Measurements from ENCODE around the gene KCNK18. TPM values are rescaled to one million over a fixed set of nuclear protein-coding genes. Genes with fewer than 3 reads are reported as not detected.
A peak's percentile ranks its signal among the peaks of the same experiment; 100 is the strongest.

Gene KCNK18
- total RNA-seq, 2 donors from 2014 or later = not detected

- Mint-ChIP-seq H3K4me3 (no peak overlapping the region), H3K9me3 (no peaks in the 10 kb centered on the region), H3K27ac (no peak overlapping the region), H3K27me3 (ENCODE audit: insufficient read depth) (peaks cover 11% of the 10 kb centered on the region), H3K4me1 (no peaks in the 10 kb centered on the region), H3K36me3 (ENCODE audit: low read depth) (no peaks in the 10 kb centered on the region)
- 61 to 80% methylated on average over 6 to 7 of the region's 7 CpGs for WGBS, 2 experiments (ENCODE audit: insufficient coverage in 1 of 2, insufficient read length in 1 of 2)
- no peak overlapping the region for H3K4me3 ChIP-seq (ENCODE audit: low read length)
- H3K9me3 ChIP-seq (ENCODE audit: control insufficient read depth, low read length) = no peaks in the 10 kb centered on the region
- TF ChIP-seq CTCF (conservative IDR thresholded peaks at IDR 0.05) = no peak
- DNase-seq = no peak
- no peak overlapping the region for H3K27ac ChIP-seq (ENCODE audit: low read depth, low read length)
- H3K9ac ChIP-seq (ENCODE audit: extremely low read depth, low read length, poor library complexity, severe bottlenecking) = no peak overlapping the region
- H3K36me3 ChIP-seq (ENCODE audit: control insufficient read depth, insufficient read depth, low read length) = no peaks in the 10 kb centered on the region
- peaks cover 4% of the 10 kb centered on the region for H3K4me1 ChIP-seq (ENCODE audit: control insufficient read depth, insufficient read depth, low read length)
- H3K27me3 ChIP-seq (ENCODE audit: control insufficient read depth, insufficient read depth, low read length, poor library complexity, severe bottlenecking) = peaks cover 14% of the 10 kb centered on the region
These were observed 53.1 kb downstream of the KCNK18 start for GRCh38 chr10:117250411-117250810.

- peak; percentile 60 for DNase-seq
- H3K36me3 ChIP-seq (ENCODE audit: control insufficient read depth, insufficient read depth, low read length) = no peaks in the 10 kb centered on the region
- no peaks in the 10 kb centered on the region for H3K9me3 ChIP-seq (ENCODE audit: control insufficient read depth, low read length)
- Mint-ChIP-seq H3K4me1 (peaks cover 6% of the 10 kb centered on the region), H3K9me3 (no peaks in the 10 kb centered on the region), H3K27me3 (ENCODE audit: insufficient read depth) (peaks cover 5% of the 10 kb centered on the region), H3K4me3 (no peak overlapping the region), H3K27ac (peak overlapping the region; percentile 36), H3K36me3 (ENCODE audit: low read depth) (no peaks in the 10 kb centered on the region)
- no peak for TF ChIP-seq CTCF (conservative IDR thresholded peaks at IDR 0.05)
- H3K27ac ChIP-seq (ENCODE audit: low read depth, low read length) = no peak overlapping the region
- H3K27me3 ChIP-seq (ENCODE audit: control insufficient read depth, insufficient read depth, low read length, poor library complexity, severe bottlenecking) = no peaks in the 10 kb centered on the region
- peaks cover 3% of the 10 kb centered on the region for H3K4me1 ChIP-seq (ENCODE audit: control insufficient read depth, insufficient read depth, low read length)
- WGBS, 2 experiments (ENCODE audit: insufficient coverage in 1 of 2, insufficient read length in 1 of 2) = 79 to 91% methylated on average over 1 to 9 of the region's 9 CpGs
- H3K9ac ChIP-seq (ENCODE audit: extremely low read depth, low read length, poor library complexity, severe bottlenecking) = no peak overlapping the region
- no peak overlapping the region for H3K4me3 ChIP-seq (ENCODE audit: low read length)
These were observed 56.6 kb downstream of the KCNK18 start for GRCh38 chr10:117253908-117254307.

GRCh38 chr10:117254338-117254737 lies 57.0 kb downstream of the KCNK18 start:
- Histone ChIP-seq H3K9me3 (ENCODE audit: control insufficient read depth, low read length) (no peaks in the 10 kb centered on the region), H3K27me3 (ENCODE audit: control insufficient read depth, insufficient read depth, low read length, poor library complexity, severe bottlenecking) (no peaks in the 10 kb centered on the region), H3K27ac (ENCODE audit: low read depth, low read length) (no peak overlapping the region), H3K9ac (ENCODE audit: extremely low read depth, low read length, poor library complexity, severe bottlenecking) (no peak overlapping the region), H3K36me3 (ENCODE audit: control insufficient read depth, insufficient read depth, low read length) (no peaks in the 10 kb centered on the region), H3K4me1 (ENCODE audit: control insufficient read depth, insufficient read depth, low read length) (no peaks in the 10 kb centered on the region), H3K4me3 (ENCODE audit: low read length) (no peak overlapping the region)
- peaks cover 4% of the 10 kb centered on the region for H3K27me3 Mint-ChIP-seq (ENCODE audit: insufficient read depth)
- TF ChIP-seq CTCF (conservative IDR thresholded peaks at IDR 0.05) = no peak
- WGBS, 2 experiments (ENCODE audit: insufficient coverage in 1 of 2, insufficient read length in 1 of 2) = 78 to 83% methylated on average over 7 to 9 of the region's 9 CpGs
- no peak overlapping the region for H3K4me3 Mint-ChIP-seq
- H3K36me3 Mint-ChIP-seq (ENCODE audit: low read depth) = no peaks in the 10 kb centered on the region
- DNase-seq = no peak
- H3K27ac Mint-ChIP-seq = no peak overlapping the region
- peaks cover 6% of the 10 kb centered on the region for H3K4me1 Mint-ChIP-seq
- no peaks in the 10 kb centered on the region for H3K9me3 Mint-ChIP-seq
